HepG2 (cell line): Measurements from ENCODE around the gene IFIH1.
A peak's percentile ranks its signal among the peaks of the same experiment; 100 is the strongest.

Source experiments
- CEBPB ChIP-seq: IDR thresholded peaks from 2 replicates; pipeline ENCODE4 v1.6.1; 2011; ENCODE audit warnings: low read depth, low read length, improper control_type of control experiment, borderline replicate concordance
- CTCF ChIP-seq: sonication (generic); formaldehyde crosslinking; IDR thresholded peaks from 2 replicates; pipeline ENCODE4 v1.5.0; 2020; ENCODE audit warnings: mild to moderate bottlenecking, missing genetic modification reagents, moderate library complexity
- PHF21A ChIP-seq: sonication (generic); formaldehyde crosslinking; IDR thresholded peaks from 2 replicates; pipeline ENCODE4 v1.5.0; 2020; ENCODE audit warnings: mild to moderate bottlenecking, missing genetic modification reagents
- POLR2AphosphoS5 ChIP-seq: IDR thresholded peaks from 2 replicates; pipeline ENCODE4 v1.6.1; 2012; ENCODE audit warnings: low read depth, low read length
- RNF219 ChIP-seq: sonication (generic); formaldehyde crosslinking; IDR thresholded peaks from 2 replicates; pipeline ENCODE4 v1.5.0; 2020; ENCODE audit warnings: mild to moderate bottlenecking, missing genetic modification reagents
- SMC3 ChIP-seq: IDR thresholded peaks from 2 replicates; pipeline ENCODE4 v1.6.1; 2011; ENCODE audit warnings: low read length, improper control_type of control experiment

DNA sequence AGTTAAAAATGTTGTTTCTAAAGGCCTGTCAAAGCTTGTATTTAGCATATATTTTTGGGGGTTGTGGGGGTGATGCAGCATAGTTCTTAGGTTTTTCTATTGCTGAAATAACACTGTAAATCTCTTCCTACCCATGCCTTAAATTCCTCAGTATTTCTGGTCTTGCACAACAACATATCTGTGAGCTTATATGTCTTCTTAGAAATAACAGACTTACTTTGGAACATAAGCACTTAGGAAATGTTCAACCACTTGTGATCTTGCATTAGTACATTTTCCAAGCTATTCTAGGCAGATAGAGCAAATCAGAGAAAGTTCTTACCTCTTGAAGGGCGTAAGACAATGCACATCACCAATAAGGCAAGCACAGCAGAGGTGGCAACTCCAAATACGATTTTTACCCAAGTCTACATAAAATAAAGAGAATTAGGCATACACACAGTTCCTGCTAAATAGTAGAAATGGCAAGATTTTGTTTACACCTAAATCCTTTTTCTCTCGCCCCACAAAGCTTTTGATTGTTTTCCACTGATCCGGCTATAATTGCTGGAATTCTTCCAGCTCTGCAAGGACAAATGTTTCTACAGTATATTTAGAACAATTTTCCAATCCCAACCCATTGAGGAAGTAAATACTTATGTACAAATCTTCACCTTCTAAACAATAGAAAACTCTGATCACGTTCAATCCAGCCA is 75.8 kb downstream of the IFIH1 start:
- TF ChIP-seq POLR2AphosphoS5: no peak
- no peak for TF ChIP-seq SMC3
- no peak for TF ChIP-seq RNF219 (CRISPR knock-in tag)
- TF ChIP-seq CEBPB: 0 out of 2 replicates have a peak, but pooled peaks have one; percentile 11
- TF ChIP-seq CTCF (CRISPR knock-in tag): no peak
- no peak for TF ChIP-seq PHF21A (CRISPR knock-in tag)
